HG02759 (cell line): ENCODE measurements around the gene MRPS23.

Source experiments
- ATAC-seq: cut with Tn5 transposase; IDR thresholded peaks from one replicate; pipeline ENCODE4 v1.9.1; 2021; ENCODE audit warnings: mild to moderate bottlenecking, moderate library complexity; ENCODE audit not compliant: unreplicated experiment

The MRPS23 gene

GRCh38 chr17:57803021-57803420, 46.8 kb downstream of the MRPS23 start:
- no peak for ATAC-seq

GRCh38 chr17:57801044-57801711, 48.7 kb downstream of the MRPS23 start:
- no peak for ATAC-seq

GRCh38 chr17:57794841-57795240, 55.0 kb downstream of the MRPS23 start:
- no peak for ATAC-seq

GRCh38 chr17:57788725-57789124, 61.1 kb downstream of the MRPS23 start:
- ATAC-seq, result no peak

- no peak for ATAC-seq
Observed at GRCh38 chr17:57785022-57785421, 64.8 kb downstream of the MRPS23 start.
